Measurements from ENCODE around the gene GFRA3.
"Not testable (repeated sequence)": the region's sequence is repeated elsewhere in the genome, so short reads cannot be mapped to it uniquely, and the experiment has no call there.

GFRA3 gene

DNA sequence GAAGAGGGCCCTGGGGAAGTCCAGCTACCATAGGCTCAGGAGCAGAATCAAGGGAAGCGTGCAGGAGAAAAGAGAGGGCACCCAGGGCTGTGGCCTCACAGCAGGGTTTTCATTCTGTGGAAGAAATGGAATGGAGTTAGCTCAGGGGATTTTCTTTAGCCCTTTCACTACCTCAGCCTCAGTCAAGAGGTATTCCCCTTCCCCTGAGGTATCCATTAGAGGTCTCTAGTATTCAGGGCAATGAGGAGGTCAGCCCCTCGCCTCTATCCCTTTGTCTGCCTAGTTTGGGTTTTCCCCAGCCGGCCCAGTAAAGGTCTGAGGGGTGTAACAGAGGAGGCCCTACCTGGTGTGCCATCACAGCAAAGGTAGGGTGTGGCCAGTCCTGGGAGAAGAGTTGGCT, 21.5 kb downstream of the GFRA3 start:
- no peak overlapping the region for H3K4me3 ChIP-seq (ENCODE audit: low read length)
- TF ChIP-seq, protein P1, sequence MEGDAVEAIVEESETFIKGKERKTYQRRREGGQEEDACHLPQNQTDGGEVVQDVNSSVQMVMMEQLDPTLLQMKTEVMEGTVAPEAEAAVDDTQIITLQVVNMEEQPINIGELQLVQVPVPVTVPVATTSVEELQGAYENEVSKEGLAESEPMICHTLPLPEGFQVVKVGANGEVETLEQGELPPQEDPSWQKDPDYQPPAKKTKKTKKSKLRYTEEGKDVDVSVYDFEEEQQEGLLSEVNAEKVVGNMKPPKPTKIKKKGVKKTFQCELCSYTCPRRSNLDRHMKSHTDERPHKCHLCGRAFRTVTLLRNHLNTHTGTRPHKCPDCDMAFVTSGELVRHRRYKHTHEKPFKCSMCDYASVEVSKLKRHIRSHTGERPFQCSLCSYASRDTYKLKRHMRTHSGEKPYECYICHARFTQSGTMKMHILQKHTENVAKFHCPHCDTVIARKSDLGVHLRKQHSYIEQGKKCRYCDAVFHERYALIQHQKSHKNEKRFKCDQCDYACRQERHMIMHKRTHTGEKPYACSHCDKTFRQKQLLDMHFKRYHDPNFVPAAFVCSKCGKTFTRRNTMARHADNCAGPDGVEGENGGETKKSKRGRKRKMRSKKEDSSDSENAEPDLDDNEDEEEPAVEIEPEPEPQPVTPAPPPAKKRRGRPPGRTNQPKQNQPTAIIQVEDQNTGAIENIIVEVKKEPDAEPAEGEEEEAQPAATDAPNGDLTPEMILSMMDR (IDR thresholded peaks at IDR 0.05; ENCODE audit: insufficient read depth, low read depth, low read length, missing control alignments), result no peak
- no peak for DNase-seq (ENCODE audit: low read depth)

DNA sequence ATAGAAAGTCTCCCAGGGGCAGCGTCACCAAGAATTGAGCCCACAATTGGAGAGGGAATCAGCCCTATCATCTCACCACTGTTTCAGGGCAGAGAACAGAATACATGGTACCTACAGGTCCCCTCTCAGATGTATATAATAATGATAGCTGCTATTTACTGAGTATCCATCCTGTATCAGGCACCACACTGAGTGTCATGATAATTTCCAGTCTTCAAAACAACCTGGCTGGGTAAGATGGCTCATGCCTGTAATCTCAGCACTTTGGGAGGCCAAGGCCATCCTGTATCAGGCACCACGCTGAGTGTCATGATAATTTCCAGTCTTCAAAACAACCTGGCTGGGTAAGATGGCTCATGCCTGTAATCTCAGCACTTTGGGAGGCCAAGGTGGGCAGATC, 26.6 kb downstream of the GFRA3 start:
- not testable (repeated sequence) for H3K4me3 ChIP-seq (ENCODE audit: low read length); DNase-seq (ENCODE audit: low read depth)

DNA sequence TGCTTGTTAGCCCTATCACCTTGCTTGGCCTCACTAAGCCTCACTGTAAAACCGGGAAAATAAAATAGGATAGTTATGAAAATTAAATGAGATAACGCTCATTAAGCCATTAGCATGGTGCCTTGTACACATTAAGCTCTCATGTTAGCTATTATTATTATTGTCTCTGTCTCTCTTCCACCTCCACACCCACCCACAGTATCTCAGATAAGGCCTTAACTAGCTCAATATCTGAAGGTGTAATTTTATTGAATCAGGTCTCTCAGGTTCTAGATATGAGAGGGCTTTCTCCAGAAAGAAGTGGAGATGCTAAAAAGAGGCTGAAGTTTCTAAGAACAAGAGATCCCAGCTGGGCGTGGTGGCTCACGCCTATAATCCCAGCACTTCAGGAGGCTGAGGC, 27.6 kb downstream of the GFRA3 start:
- TF ChIP-seq, protein P1 (IDR thresholded peaks at IDR 0.05; ENCODE audit: insufficient read depth, low read depth, low read length, missing control alignments), result no peak
- H3K4me3 ChIP-seq (ENCODE audit: low read length), result no peak overlapping the region
- no peak for DNase-seq (ENCODE audit: low read depth)

DNA sequence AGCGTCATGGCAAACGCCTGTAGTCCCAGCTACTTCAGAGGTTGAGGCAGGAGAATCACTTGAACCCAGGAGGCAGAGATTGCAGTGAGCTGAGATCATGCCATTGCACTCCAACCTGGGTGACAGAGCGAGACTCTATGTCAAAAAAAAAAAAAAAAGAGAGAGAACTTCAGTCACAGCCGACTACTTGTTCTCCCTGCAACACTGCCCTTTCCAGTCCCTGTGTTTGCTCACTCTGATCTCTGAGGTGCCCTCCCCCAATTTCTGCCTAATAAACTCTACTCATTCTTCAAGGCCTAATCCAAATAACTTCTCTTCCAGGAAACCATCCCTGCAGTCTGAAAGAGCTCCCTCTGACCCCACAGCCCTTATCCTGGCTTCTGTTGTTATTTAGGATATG, 28.1 kb downstream of the GFRA3 start:
- TF ChIP-seq, protein P1 (IDR thresholded peaks at IDR 0.05; ENCODE audit: insufficient read depth, low read depth, low read length, missing control alignments), result no peak
- DNase-seq (ENCODE audit: low read depth), result no peak
- H3K4me3 ChIP-seq (ENCODE audit: low read length), result no peak overlapping the region

DNA sequence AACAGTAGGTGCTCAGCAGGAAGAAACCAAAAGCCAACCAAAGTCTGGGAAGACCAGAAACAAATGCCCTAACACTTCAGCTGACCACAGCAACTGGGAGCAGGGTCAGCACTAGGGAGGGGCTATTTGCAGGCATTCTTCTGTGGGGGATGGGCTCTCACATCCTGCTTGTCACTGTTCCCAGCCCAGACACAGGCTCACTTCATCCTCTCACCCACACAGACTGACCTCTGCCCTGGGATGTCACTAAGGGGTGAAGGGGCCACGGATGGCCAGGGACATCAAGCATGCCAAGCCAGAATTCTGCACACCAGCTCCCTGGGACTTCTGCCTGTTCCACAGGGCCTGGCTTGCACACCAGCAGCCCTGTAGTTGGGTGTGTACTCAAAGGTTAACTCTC, 28.7 kb downstream of the GFRA3 start:
- no peak for DNase-seq (ENCODE audit: low read depth)

DNA sequence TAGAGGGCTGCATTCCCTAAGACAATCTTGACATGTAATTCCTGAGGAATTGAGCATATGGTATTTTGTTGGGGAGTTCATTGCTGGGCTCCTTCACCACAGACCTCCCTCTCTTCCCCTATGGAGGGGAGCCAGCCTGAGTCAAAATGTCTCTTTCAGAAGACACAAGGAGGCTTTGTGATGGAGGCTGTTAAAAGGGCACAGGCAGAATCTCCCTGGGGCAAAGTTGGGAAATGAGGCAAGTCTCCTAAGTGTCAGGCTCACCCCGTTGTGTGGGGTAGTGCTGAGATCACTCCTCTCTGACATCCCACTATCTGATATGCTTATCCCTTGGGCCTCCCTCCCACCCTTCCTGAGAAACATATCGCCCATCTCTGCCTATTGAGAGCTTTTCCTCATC, 30.6 kb downstream of the GFRA3 start:
- TF ChIP-seq, protein P1 (IDR thresholded peaks at IDR 0.05; ENCODE audit: insufficient read depth, low read depth, low read length, missing control alignments), result no peak
- DNase-seq (ENCODE audit: low read depth), result no peak
- no peak overlapping the region for H3K4me3 ChIP-seq (ENCODE audit: low read length)

More for the DNA sequence above, 28.7 kb downstream of the GFRA3 start:
- TF ChIP-seq, protein P1 (IDR thresholded peaks at IDR 0.05; ENCODE audit: insufficient read depth, low read depth, low read length, missing control alignments), result no peak
- H3K4me3 ChIP-seq (ENCODE audit: low read length), result no peak overlapping the region

DNA sequence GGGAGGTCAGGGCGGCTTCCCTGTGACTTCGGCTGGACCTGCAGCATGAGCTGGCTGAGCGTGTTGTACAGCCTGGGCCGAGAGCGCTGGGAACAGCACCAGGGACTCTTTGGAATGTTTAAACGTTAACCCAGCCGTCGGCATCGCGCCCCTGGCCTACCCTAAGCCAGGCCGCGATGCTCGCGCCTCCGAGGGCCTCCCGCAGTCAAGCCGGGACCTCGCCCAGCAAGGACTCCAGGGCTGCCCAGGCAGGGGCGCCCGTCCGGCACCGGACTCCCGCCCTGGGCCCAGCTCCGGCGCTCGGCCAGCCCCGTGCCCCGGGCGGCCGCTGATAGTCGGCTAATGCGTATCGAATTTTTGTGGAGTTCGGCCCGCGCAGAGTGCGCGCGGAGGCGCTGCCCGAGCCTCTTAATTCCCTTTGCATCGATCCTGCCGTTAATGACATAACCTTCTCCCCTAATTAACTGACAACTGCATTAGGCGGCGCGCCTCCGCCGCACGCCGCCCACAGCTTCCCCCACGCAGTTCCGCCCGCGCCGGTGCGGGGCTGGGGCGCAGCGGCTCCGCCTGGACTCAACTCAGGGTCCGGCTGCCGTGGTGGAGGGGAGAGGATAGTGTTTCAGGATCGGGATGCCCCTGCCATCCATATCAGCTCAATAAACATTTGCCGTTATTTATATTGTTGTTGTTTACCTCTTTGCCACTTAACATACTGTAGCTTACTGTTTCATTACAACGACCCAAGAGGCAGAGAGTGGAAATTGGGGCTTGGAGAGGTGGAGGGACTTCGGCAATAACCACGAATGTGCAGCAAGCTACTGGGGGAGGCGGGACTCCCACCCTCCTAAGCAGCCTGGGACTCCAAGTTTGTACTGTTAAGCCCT, 32.5 kb downstream of the GFRA3 start:
- no peak for DNase-seq (ENCODE audit: low read depth)
- TF ChIP-seq, protein P1 (IDR thresholded peaks at IDR 0.05; ENCODE audit: insufficient read depth, low read depth, low read length, missing control alignments), result no peak
- peak overlapping the region; percentile 27 for H3K4me3 ChIP-seq (ENCODE audit: low read length)
